Ramos (cell line): ENCODE measurements around the gene DCAF11.

ENCODE experiments used
- in situ Hi-C: fragments of 300-500 bp; cut with MboI; formaldehyde crosslinking; loops from one replicate; pipeline ENCODE4 v1.14.3; 2022; ENCODE audit warnings: low sequenced_read_pairs; ENCODE audit not compliant: unreplicated experiment

Gene DCAF11

GRCh38 chr14:24150567-24150966, 36.0 kb downstream of the DCAF11 start:
- in situ Hi-C loops: loop anchor here (25.0 kb wide), 1 partner anchor 838 kb away; the partner anchor contains the start of genes BCL2L2, PABPN1 and PPP1R3E

- in situ Hi-C loops: loop anchor here (25.0 kb wide), 1 partner anchor 839 kb away; the partner anchor contains the start of genes BCL2L2, PABPN1 and PPP1R3E
Observed at GRCh38 chr14:24150993-24151392, 36.4 kb downstream of the DCAF11 start.

GRCh38 chr14:24151404-24152080, 37.0 kb downstream of the DCAF11 start:
- in situ Hi-C loops: loop anchor here (25.0 kb wide), 1 partner anchor 839 kb away; the partner anchor contains the start of genes BCL2L2, PABPN1 and PPP1R3E

- in situ Hi-C loops: loop anchor here (25.0 kb wide), 1 partner anchor 843 kb away; the partner anchor contains the start of genes BCL2L2, PABPN1 and PPP1R3E
Observed at GRCh38 chr14:24155100-24155499, 40.5 kb downstream of the DCAF11 start.

GRCh38 chr14:24156840-24157239, 42.3 kb downstream of the DCAF11 start:
- in situ Hi-C loops: loop anchor here (25.0 kb wide), 1 partner anchor 845 kb away; the partner anchor contains the start of genes BCL2L2, PABPN1 and PPP1R3E

- in situ Hi-C loops: loop anchor here (25.0 kb wide), 1 partner anchor 845 kb away; the partner anchor contains the start of genes BCL2L2, PABPN1 and PPP1R3E
Observed at GRCh38 chr14:24157331-24157730, 42.8 kb downstream of the DCAF11 start.

GRCh38 chr14:24159777-24160498, 45.4 kb downstream of the DCAF11 start:
- in situ Hi-C loops: loop anchor here (25.0 kb wide), 1 partner anchor 848 kb away; the partner anchor contains the start of genes BCL2L2, PABPN1 and PPP1R3E

GRCh38 chr14:24160499-24160849, 45.9 kb downstream of the DCAF11 start:
- in situ Hi-C loops: loop anchor here (25.0 kb wide), 1 partner anchor 848 kb away; the partner anchor contains the start of genes BCL2L2, PABPN1 and PPP1R3E

GRCh38 chr14:24160850-24161804, 46.5 kb downstream of the DCAF11 start, which contains the start of gene IRF9:
Gene IRF9 (plus strand): TSS chr14:24161265. CDS start chr14:24162145, 880 bp downstream.
- in situ Hi-C loops: loop anchor here (25.0 kb wide), 1 partner anchor 849 kb away; the partner anchor contains the start of genes BCL2L2, PABPN1 and PPP1R3E

- in situ Hi-C loops: loop anchor here (25.0 kb wide), 1 partner anchor 850 kb away; the partner anchor contains the start of genes BCL2L2, PABPN1 and PPP1R3E
Observed at GRCh38 chr14:24162093-24162492, 47.5 kb downstream of the DCAF11 start.

- in situ Hi-C loops: loop anchor here (25.0 kb wide), 1 partner anchor 852 kb away; the partner anchor contains the start of genes BCL2L2, PABPN1 and PPP1R3E
Observed at GRCh38 chr14:24164518-24164991, 50.0 kb downstream of the DCAF11 start.

- in situ Hi-C loops: loop anchor here (25.0 kb wide), 1 partner anchor 853 kb away; the partner anchor contains the start of genes BCL2L2, PABPN1 and PPP1R3E
Observed at GRCh38 chr14:24165785-24166184, 51.2 kb downstream of the DCAF11 start.

GRCh38 chr14:24167469-24168114, 53.0 kb downstream of the DCAF11 start:
- in situ Hi-C loops: loop anchor here (25.0 kb wide), 1 partner anchor 855 kb away; the partner anchor contains the start of genes BCL2L2, PABPN1 and PPP1R3E

GRCh38 chr14:24171422-24172260, 57.1 kb downstream of the DCAF11 start, which contains the start of gene REC8:
Gene REC8 (plus strand): TSS chr14:24172080. CDS start chr14:24172553, 473 bp downstream.
- in situ Hi-C loops: loop anchor here (25.0 kb wide), 1 partner anchor 859 kb away; the partner anchor contains the start of genes BCL2L2, PABPN1 and PPP1R3E

GRCh38 chr14:24172261-24172860, 57.8 kb downstream of the DCAF11 start:
- in situ Hi-C loops: loop anchor here (25.0 kb wide), 1 partner anchor 860 kb away; the partner anchor contains the start of genes BCL2L2, PABPN1 and PPP1R3E

- in situ Hi-C loops: loop anchor here (25.0 kb wide), 1 partner anchor 861 kb away; the partner anchor contains the start of genes BCL2L2, PABPN1 and PPP1R3E
Observed at GRCh38 chr14:24172871-24173281, 58.3 kb downstream of the DCAF11 start.
